WTC11 (cell line): ENCODE measurements around the gene LYST. TPM values are rescaled to one million over a fixed set of nuclear protein-coding genes. Genes with fewer than 3 reads are reported as not detected.

Experiments
- ATAC-seq: fragments of 200-7000 bp; cut with Tn5 transposase; 2 replicates; pipeline ENCODE4 v1.10.0; 2021; ENCODE audit warnings: mild to moderate bottlenecking, moderate library complexity
- CTCF ChIA-PET: fragments of 300-600 bp; sonication (Branson Sonifier 250); formaldehyde crosslinking; loops from one replicate; lab custom pipeline; 2021; ENCODE audit warnings: antibody characterized with exemption; lab: Charles Lee
- POLR2A ChIA-PET: fragments of 350-600 bp; sonication (Branson Sonifier 250); formaldehyde crosslinking; loops from one replicate; lab custom pipeline; 2021; ENCODE audit warnings: antibody characterized with exemption; lab: Charles Lee
- DNase-seq: peaks from one replicate; pipeline ENCODE4 v3.0.0; 2021; ENCODE audit warnings: low spot score
- H3K27ac Mint-ChIP-seq: 2 replicates; pipeline ENCODE4 v1.8.0; 2021; ENCODE audit warnings: mixed read lengths
- H3K27me3 Mint-ChIP-seq: 2 replicates; pipeline ENCODE4 v1.8.0; 2021; ENCODE audit warnings: low read depth, mild to moderate bottlenecking, moderate library complexity, mixed read lengths
- H3K36me3 Mint-ChIP-seq: 2 replicates; pipeline ENCODE4 v1.8.0; 2021; ENCODE audit warnings: mixed read lengths
- H3K4me1 Mint-ChIP-seq: 2 replicates; pipeline ENCODE4 v1.8.0; 2022; ENCODE audit warnings: mixed read lengths
- H3K4me3 Mint-ChIP-seq: 2 replicates; pipeline ENCODE4 v1.8.0; 2021; ENCODE audit warnings: mild to moderate bottlenecking, moderate library complexity, mixed read lengths
- H3K9me3 Mint-ChIP-seq: 2 replicates; pipeline ENCODE4 v1.8.0; 2021; ENCODE audit warnings: mixed read lengths
- AR ChIP-seq: fragments of 250-450 bp; sonication (Bioruptor Pico); IDR thresholded peaks from 2 replicates; pipeline ENCODE4 v1.9.0; 2021; ENCODE audit warnings: mild to moderate bottlenecking
- ARID4B ChIP-seq: sonication (generic); formaldehyde crosslinking; IDR thresholded peaks from 2 replicates; pipeline ENCODE4 v1.8.0; 2023; ENCODE audit warnings: missing genetic modification reagents, mild to moderate bottlenecking, borderline replicate concordance
- ATF2 ChIP-seq: sonication (generic); formaldehyde crosslinking; IDR thresholded peaks from 2 replicates; pipeline ENCODE4 v1.8.1; 2022; ENCODE audit warnings: low read depth, missing genetic modification reagents, borderline replicate concordance
- ATF3 ChIP-seq: sonication (generic); formaldehyde crosslinking; conservative IDR thresholded peaks from 2 replicates; pipeline ENCODE4 v1.8.1; 2022; ENCODE audit warnings: mild to moderate bottlenecking, missing genetic modification reagents
- CTCF ChIP-seq: fragments of 200-600 bp; IDR thresholded peaks from 2 replicates; pipeline ENCODE4 v1.8.0; 2022; ENCODE audit warnings: antibody characterized with exemption
- E2F4 ChIP-seq: sonication (generic); formaldehyde crosslinking; IDR thresholded peaks from 2 replicates; pipeline ENCODE4 v1.8.1; 2022; ENCODE audit warnings: low read depth, mild to moderate bottlenecking, moderate library complexity, missing genetic modification reagents, borderline replicate concordance
- FOXP1 ChIP-seq: sonication (generic); formaldehyde crosslinking; IDR thresholded peaks from 2 replicates; pipeline ENCODE4 v1.8.0; 2022; ENCODE audit warnings: missing genetic modification reagents, mild to moderate bottlenecking, moderate library complexity, borderline replicate concordance
- MXD4 ChIP-seq: fragments of 250-450 bp; sonication (Bioruptor Pico); IDR thresholded peaks from 2 replicates; pipeline ENCODE4 v1.8.0; 2021; ENCODE audit warnings: mild to moderate bottlenecking, moderate library complexity, borderline replicate concordance
- OVOL2 ChIP-seq: fragments of 250-450 bp; sonication (Bioruptor Pico); IDR thresholded peaks from 2 replicates; pipeline ENCODE4 v1.9.0; 2021; ENCODE audit warnings: mild to moderate bottlenecking, borderline replicate concordance
- ZBTB43 ChIP-seq: sonication (generic); formaldehyde crosslinking; IDR thresholded peaks from 2 replicates; pipeline ENCODE4 v1.8.1; 2023; ENCODE audit warnings: mild to moderate bottlenecking, missing genetic modification reagents
- ZNF219 ChIP-seq: sonication (generic); formaldehyde crosslinking; IDR thresholded peaks from 2 replicates; pipeline ENCODE4 v1.8.0; 2023; ENCODE audit warnings: missing genetic modification reagents, mild to moderate bottlenecking, borderline replicate concordance
- ZNF423 ChIP-seq: fragments of 250-450 bp; sonication (Bioruptor Pico); IDR thresholded peaks from 2 replicates; pipeline ENCODE4 v2.1.2; 2022; ENCODE audit warnings: mild to moderate bottlenecking, moderate library complexity
- ZNF671 ChIP-seq: fragments of 250-450 bp; sonication (Bioruptor Pico); IDR thresholded peaks from 2 replicates; pipeline ENCODE4 v1.8.0; 2021; ENCODE audit warnings: mild to moderate bottlenecking
- total RNA-seq: library from RNA; stranded (reverse); gene quantifications from 3 replicates; pipeline ENCODE4 v1.2.3, GENCODE V29; 2021
- TF ChIP-seq, protein P1 (sequence below): sonication (generic); formaldehyde crosslinking; IDR thresholded peaks from 2 replicates; pipeline ENCODE4 v1.8.0; 2022; ENCODE audit warnings: mild to moderate bottlenecking, missing genetic modification reagents
- TF ChIP-seq, protein P2 (sequence below): fragments of 250-450 bp; sonication (Bioruptor Pico); IDR thresholded peaks from 2 replicates; pipeline ENCODE4 v1.9.0; 2021; ENCODE audit warnings: mild to moderate bottlenecking
- TF ChIP-seq, protein P3 (sequence below): fragments of 250-450 bp; sonication (Bioruptor Pico); IDR thresholded peaks from 2 replicates; pipeline ENCODE4 v2.1.2; 2022; ENCODE audit warnings: mild to moderate bottlenecking, moderate library complexity

Gene LYST
- total RNA-seq, 1 experiment from 2014 or later, result 0.59 TPM

DNA sequence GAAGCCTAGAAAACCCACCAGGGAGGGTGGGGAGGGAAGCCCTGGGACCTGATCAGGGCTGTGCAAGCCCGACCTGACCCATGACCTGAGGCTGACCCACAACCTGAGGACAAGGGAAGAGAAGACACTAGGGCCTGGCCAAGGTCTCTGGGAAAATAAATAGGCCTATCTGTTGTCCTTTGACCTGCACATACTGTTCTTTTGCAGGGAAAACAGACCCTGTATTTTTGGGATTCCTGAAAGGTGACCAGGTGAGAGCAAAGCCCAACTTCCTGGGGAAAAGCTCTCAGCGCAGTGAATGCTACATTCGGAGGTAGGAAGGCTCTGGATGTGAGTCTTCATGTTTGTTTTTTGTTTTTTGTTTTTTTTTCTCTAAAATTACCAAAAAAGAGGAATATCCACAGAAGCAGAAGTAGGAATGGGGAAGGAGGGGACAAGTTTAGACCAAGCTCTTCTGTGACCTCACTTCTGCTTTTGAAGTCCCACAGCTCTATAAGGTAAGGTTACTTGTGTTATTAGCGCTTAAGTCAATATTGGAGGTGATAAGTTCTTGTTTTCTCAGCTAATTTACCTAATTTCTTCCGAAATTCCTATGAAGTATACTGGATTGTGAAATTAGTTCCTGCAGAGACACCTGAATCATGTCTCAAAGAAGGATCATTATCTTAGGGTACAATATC is 26.2 kb upstream of the LYST start:
- no peak for ATAC-seq
- no peaks in the 10 kb centered on the region for H3K4me1 Mint-ChIP-seq
- TF ChIP-seq FOXP1 (CRISPR knock-in tag) (no peak), ARID4B (CRISPR knock-in tag) (no peak), CTCF (no peak), E2F4 (CRISPR knock-in tag) (no peak), ATF2 (CRISPR knock-in tag) (no peak), OVOL2 (CRISPR knock-in tag) (no peak), ZNF423 (CRISPR knock-in tag) (no peak), ATF3 (CRISPR knock-in tag) (no peak), ZNF671 (CRISPR knock-in tag) (no peak), ZNF219 (no peak), ZBTB43 (CRISPR knock-in tag) (no peak), AR (CRISPR knock-in tag) (no peak), MXD4 (CRISPR knock-in tag) (no peak)
- TF ChIP-seq, protein P1, sequence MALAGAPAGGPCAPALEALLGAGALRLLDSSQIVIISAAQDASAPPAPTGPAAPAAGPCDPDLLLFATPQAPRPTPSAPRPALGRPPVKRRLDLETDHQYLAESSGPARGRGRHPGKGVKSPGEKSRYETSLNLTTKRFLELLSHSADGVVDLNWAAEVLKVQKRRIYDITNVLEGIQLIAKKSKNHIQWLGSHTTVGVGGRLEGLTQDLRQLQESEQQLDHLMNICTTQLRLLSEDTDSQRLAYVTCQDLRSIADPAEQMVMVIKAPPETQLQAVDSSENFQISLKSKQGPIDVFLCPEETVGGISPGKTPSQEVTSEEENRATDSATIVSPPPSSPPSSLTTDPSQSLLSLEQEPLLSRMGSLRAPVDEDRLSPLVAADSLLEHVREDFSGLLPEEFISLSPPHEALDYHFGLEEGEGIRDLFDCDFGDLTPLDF (CRISPR knock-in tag), result no peak
- TF ChIP-seq, protein P2, sequence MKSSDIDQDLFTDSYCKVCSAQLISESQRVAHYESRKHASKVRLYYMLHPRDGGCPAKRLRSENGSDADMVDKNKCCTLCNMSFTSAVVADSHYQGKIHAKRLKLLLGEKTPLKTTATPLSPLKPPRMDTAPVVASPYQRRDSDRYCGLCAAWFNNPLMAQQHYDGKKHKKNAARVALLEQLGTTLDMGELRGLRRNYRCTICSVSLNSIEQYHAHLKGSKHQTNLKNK (CRISPR knock-in tag), result no peak
- TF ChIP-seq, protein P3, sequence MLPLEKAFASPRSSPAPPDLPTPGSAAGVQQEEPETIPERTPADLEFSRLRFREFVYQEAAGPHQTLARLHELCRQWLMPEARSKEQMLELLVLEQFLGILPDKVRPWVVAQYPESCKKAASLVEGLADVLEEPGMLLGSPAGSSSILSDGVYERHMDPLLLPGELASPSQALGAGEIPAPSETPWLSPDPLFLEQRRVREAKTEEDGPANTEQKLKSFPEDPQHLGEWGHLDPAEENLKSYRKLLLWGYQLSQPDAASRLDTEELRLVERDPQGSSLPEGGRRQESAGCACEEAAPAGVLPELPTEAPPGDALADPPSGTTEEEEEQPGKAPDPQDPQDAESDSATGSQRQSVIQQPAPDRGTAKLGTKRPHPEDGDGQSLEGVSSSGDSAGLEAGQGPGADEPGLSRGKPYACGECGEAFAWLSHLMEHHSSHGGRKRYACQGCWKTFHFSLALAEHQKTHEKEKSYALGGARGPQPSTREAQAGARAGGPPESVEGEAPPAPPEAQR, result no peak
- H3K9me3 Mint-ChIP-seq, result no peaks in the 10 kb centered on the region
- CTCF ChIA-PET, result no interaction called here
- no peak for DNase-seq
- H3K27me3 Mint-ChIP-seq, result no peaks in the 10 kb centered on the region
- no peaks in the 10 kb centered on the region for H3K36me3 Mint-ChIP-seq
- POLR2A ChIA-PET, result no interaction called here
- H3K27ac Mint-ChIP-seq, result no peak overlapping the region
- H3K4me3 Mint-ChIP-seq, result no peak overlapping the region
